ENCODE results near the gene PEX11B.
A peak's percentile ranks its signal among the peaks of the same experiment; 100 is the strongest.
"Not testable (repeated sequence)": the region's sequence is repeated elsewhere in the genome, so short reads cannot be mapped to it uniquely, and the experiment has no call there.

The PEX11B gene

GRCh38 chr1:145927063-145927886 lies 8.8 kb upstream of the PEX11B start, which contains the start of gene RBM8A:
RBM8A (minus strand) TSS chr1:145927484; CDS start chr1:145927426, 58 bp downstream.
- Histone ChIP-seq H3K36me3 (peaks cover 0 to 25% (median 14%) of the 10 kb centered on the region in 3 donors), H3K4me1 (peaks cover 0 to 19% (median 10%) of the 10 kb centered on the region in 4 donors), H3K27me3 (no peaks in the 10 kb centered on the region), H3K27ac (peak within 1 kb of the TSS; percentile 95), H3K4me3 (peak within 1 kb of the TSS; percentile 64 to 75), H3K9me3 (no peaks in the 10 kb centered on the region)
- intact Hi-C loops (cut with DNase I; ENCODE audit: low total_unique reads): no loop called here
- TF ChIP-seq, protein P1, sequence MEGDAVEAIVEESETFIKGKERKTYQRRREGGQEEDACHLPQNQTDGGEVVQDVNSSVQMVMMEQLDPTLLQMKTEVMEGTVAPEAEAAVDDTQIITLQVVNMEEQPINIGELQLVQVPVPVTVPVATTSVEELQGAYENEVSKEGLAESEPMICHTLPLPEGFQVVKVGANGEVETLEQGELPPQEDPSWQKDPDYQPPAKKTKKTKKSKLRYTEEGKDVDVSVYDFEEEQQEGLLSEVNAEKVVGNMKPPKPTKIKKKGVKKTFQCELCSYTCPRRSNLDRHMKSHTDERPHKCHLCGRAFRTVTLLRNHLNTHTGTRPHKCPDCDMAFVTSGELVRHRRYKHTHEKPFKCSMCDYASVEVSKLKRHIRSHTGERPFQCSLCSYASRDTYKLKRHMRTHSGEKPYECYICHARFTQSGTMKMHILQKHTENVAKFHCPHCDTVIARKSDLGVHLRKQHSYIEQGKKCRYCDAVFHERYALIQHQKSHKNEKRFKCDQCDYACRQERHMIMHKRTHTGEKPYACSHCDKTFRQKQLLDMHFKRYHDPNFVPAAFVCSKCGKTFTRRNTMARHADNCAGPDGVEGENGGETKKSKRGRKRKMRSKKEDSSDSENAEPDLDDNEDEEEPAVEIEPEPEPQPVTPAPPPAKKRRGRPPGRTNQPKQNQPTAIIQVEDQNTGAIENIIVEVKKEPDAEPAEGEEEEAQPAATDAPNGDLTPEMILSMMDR (IDR thresholded peaks at IDR 0.05): peak; percentile 65 to 69
- peak; percentile 97 to 98 for DNase-seq

- intact Hi-C loops (cut with DNase I; ENCODE audit: low total_unique reads): no loop called here
- Histone ChIP-seq H3K9me3 (no peaks in the 10 kb centered on the region), H3K36me3 (peaks cover 0 to 23% (median 14%) of the 10 kb centered on the region in 3 donors), H3K27me3 (no peaks in the 10 kb centered on the region), H3K27ac (peak overlapping the region; percentile 95), H3K4me1 (peaks cover 0 to 19% (median 10%) of the 10 kb centered on the region in 4 donors), H3K4me3 (peak overlapping the region; percentile 64 to 75)
- no peak for DNase-seq
- TF ChIP-seq, protein P1 (IDR thresholded peaks at IDR 0.05): no peak
Observed at GRCh38 chr1:145926686-145927062, 8.2 kb upstream of the PEX11B start.

DNA sequence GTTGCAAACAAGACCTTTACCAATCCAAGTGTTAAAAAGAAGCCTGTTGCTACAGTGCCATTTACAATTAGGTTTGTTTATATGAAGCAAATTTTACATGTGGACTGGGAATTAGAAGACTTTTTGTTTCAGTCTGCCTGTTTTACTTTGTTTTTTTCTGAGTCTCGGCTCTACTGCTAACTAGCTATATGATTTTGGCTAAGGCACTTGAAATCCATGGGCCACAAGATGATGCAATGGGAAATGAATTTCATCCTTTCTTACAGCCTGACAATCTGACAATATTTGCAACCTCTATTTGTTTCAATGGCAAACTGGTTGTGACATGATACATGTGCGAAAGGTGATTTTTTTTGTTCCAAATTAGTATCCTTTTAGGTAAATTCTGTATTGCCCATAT lies 3.7 kb upstream of the PEX11B start:
- Histone ChIP-seq H3K27ac (no peak overlapping the region), H3K27me3 (no peaks in the 10 kb centered on the region), H3K4me1 (peaks cover 0 to 31% (median 25%) of the 10 kb centered on the region in 4 donors), H3K4me3 (no peak overlapping the region), H3K9me3 (no peaks in the 10 kb centered on the region), H3K36me3 (peaks cover 0 to 21% (median 14%) of the 10 kb centered on the region in 3 donors)
- intact Hi-C loops (cut with DNase I; ENCODE audit: low total_unique reads): no loop called here
- TF ChIP-seq, protein P1 (IDR thresholded peaks at IDR 0.05): no peak
- no peak for DNase-seq

GRCh38 chr1:145920297-145920696 lies 1.8 kb upstream of the PEX11B start:
- Histone ChIP-seq H3K36me3 (peaks cover 7 to 25% (median 23%) of the 10 kb centered on the region in 3 donors), H3K4me1 (peaks cover 0 to 26% (median 22%) of the 10 kb centered on the region in 4 donors)
- H3K27me3 ChIP-seq; H3K27ac ChIP-seq; H3K9me3 ChIP-seq; H3K4me3 ChIP-seq; DNase-seq; intact Hi-C loops (cut with DNase I; ENCODE audit: low total_unique reads): not testable (repeated sequence)

GRCh38 chr1:145918992-145919939 lies 749 bp upstream of the PEX11B start:
- DNase-seq: peak; percentile 65 to 85
- no peaks in the 10 kb centered on the region for H3K27me3 ChIP-seq
- no peaks in the 10 kb centered on the region for H3K9me3 ChIP-seq
- TF ChIP-seq, protein P1 (IDR thresholded peaks at IDR 0.05): no peak
- H3K4me1 ChIP-seq: peaks cover 0 to 26% (median 22%) of the 10 kb centered on the region in 4 donors
- intact Hi-C loops (cut with DNase I; ENCODE audit: low total_unique reads): loop anchor here (5.0 to 10.0 kb wide), 2 partner anchors 46 to 93 kb away; partner anchors contain the start of genes ANKRD34A and POLR3GL
- H3K4me3 ChIP-seq: peak overlapping the region; percentile 94 to 99
- peak overlapping the region; percentile 88 to 93 for H3K27ac ChIP-seq
- H3K36me3 ChIP-seq: peaks cover 16 to 35% (median 33%) of the 10 kb centered on the region in 3 donors
